ENCODE measurements around the gene USH2A. TPM values are rescaled to one million over a fixed set of nuclear protein-coding genes. Genes with fewer than 3 reads are reported as not detected.

USH2A gene
- total RNA-seq, 1 donor from 2014 or later = not detected

GRCh38 chr1:215608646-215609045 is 814.6 kb downstream of the USH2A start:
- H3K36me3 ChIP-seq = peaks cover 26% of the 10 kb centered on the region
- no peak for DNase-seq
- H3K27me3 ChIP-seq = no peaks in the 10 kb centered on the region
- no peak for ATAC-seq
- no peak overlapping the region for H3K4me3 ChIP-seq
- peaks cover 3% of the 10 kb centered on the region for H3K4me1 ChIP-seq
- intact Hi-C loops (cut with DNase I) = no loop called here
- H3K27ac ChIP-seq = no peak overlapping the region
- no peaks in the 10 kb centered on the region for H3K9me3 ChIP-seq
- TF ChIP-seq CTCF (IDR thresholded peaks at IDR 0.05) = no peak

- DNase-seq = no peak
- no peak for TF ChIP-seq CTCF (IDR thresholded peaks at IDR 0.05)
- Histone ChIP-seq H3K36me3 (peaks cover 26% of the 10 kb centered on the region), H3K27me3 (no peaks in the 10 kb centered on the region), H3K27ac (no peak overlapping the region), H3K4me3 (no peak overlapping the region), H3K9me3 (no peaks in the 10 kb centered on the region), H3K4me1 (peaks cover 3% of the 10 kb centered on the region)
- ATAC-seq = no peak
- intact Hi-C loops (cut with DNase I) = no loop called here
These were observed 815.8 kb downstream of the USH2A start for GRCh38 chr1:215607412-215607811.

GRCh38 chr1:215606564-215607168 is 816.6 kb downstream of the USH2A start:
- H3K9me3 ChIP-seq = no peaks in the 10 kb centered on the region
- DNase-seq (no peak), ATAC-seq (no peak)
- peak; percentile 51 for TF ChIP-seq CTCF (IDR thresholded peaks at IDR 0.05)
- H3K4me3 ChIP-seq = no peak overlapping the region
- intact Hi-C loops (cut with DNase I) = no loop called here
- H3K4me1 ChIP-seq = peaks cover 3% of the 10 kb centered on the region
- H3K27me3 ChIP-seq = no peaks in the 10 kb centered on the region
- H3K27ac ChIP-seq = no peak overlapping the region
- peaks cover 31% of the 10 kb centered on the region for H3K36me3 ChIP-seq

- Histone ChIP-seq H3K4me1 (peaks cover 3% of the 10 kb centered on the region), H3K27ac (no peak overlapping the region), H3K36me3 (peaks cover 32% of the 10 kb centered on the region), H3K9me3 (no peaks in the 10 kb centered on the region), H3K27me3 (no peaks in the 10 kb centered on the region), H3K4me3 (no peak overlapping the region)
- ATAC-seq (no peak), DNase-seq (no peak)
- intact Hi-C loops (cut with DNase I) = no loop called here
- TF ChIP-seq CTCF (IDR thresholded peaks at IDR 0.05) = no peak
These were observed 817.2 kb downstream of the USH2A start for GRCh38 chr1:215606036-215606435.

GRCh38 chr1:215605011-215605621 is 818.1 kb downstream of the USH2A start:
- Histone ChIP-seq H3K27ac (no peak overlapping the region), H3K36me3 (peaks cover 32% of the 10 kb centered on the region), H3K4me3 (no peak overlapping the region), H3K4me1 (peaks cover 3% of the 10 kb centered on the region), H3K27me3 (no peaks in the 10 kb centered on the region), H3K9me3 (no peaks in the 10 kb centered on the region)
- no peak for TF ChIP-seq CTCF (IDR thresholded peaks at IDR 0.05)
- no peak for DNase-seq
- intact Hi-C loops (cut with DNase I) = no loop called here
- no peak for ATAC-seq
